K562 (cell line): ENCODE results near the gene MFSD6. TPM values are rescaled to one million over a fixed set of nuclear protein-coding genes. Genes with fewer than 3 reads are reported as not detected.

Experiments
- ATAC-seq: fragments of 200-7000 bp; cut with Tn5 transposase; 3 replicates; pipeline ENCODE4 v1.9.1; 2020; ENCODE audit warnings: moderate library complexity
- BruUV-seq: library from RNA; stranded (reverse); fragments of 400-500 nt; replicated peaks from 2 replicates; lab custom pipeline; 2021; lab: Mats Ljungman, UMichigan
- CTCF ChIA-PET: fragments of 300-600 bp; formaldehyde crosslinking; extraction: SDS; loops from one replicate; lab custom pipeline; 2021; ENCODE audit warnings: low intra/inter-chr PET ratio; lab: Yijun Ruan, JAX
- POLR2A ChIA-PET: fragments of 300-600, 350-650 bp; sonication (Branson Sonifier 250); formaldehyde crosslinking; extraction: SDS; loops from one replicate; lab custom pipeline; 2021; ENCODE audit warnings: antibody characterized with exemption, inconsistent platforms; lab: Yijun Ruan, JAX
- DNase-seq, 4 experiments: peaks; one replicate each; pipeline versions ENCODE4 v3.0.0 to v3.0.0-alpha.2; 2011 to 2018; ENCODE audit warnings: low spot score in 3 of 4, mixed read lengths in 3 of 4; ENCODE audit errors: extremely low read depth in 1 of 4
- FAIRE-seq: peaks from 2 replicates; lab custom pipeline; 2011; peaks lifted over from hg19 to GRCh38; lab: Jason Lieb, UNC
- H2AFZ ChIP-seq: 2 replicates; pipeline ENCODE4 v1.6.0; 2011; ENCODE audit warnings: low read depth, low read length, control low read depth, inconsistent platforms
- H3K27ac ChIP-seq: fragments of 200-600 bp; 3 replicates; pipeline ENCODE4 v1.8.0; 2011; ENCODE audit warnings: low read depth, mild to moderate bottlenecking, control low read depth, inconsistent platforms, low read length, moderate library complexity, mixed read lengths; ENCODE audit errors: extremely low read depth
- H3K27me3 ChIP-seq, 2 experiments: fragments of 300-600 bp in 1 of 2; 2 replicates in 1 of 2; 3 replicates in 1 of 2; pipeline versions ENCODE4 v1.6.0 to v1.8.0; 2011; ENCODE audit warnings: inconsistent platforms in 2 of 2, low read length in 2 of 2, mild to moderate bottlenecking in 1 of 2, mixed read lengths in 1 of 2, moderate library complexity in 1 of 2; ENCODE audit not compliant: control insufficient read depth in 2 of 2, insufficient read depth in 2 of 2
- H3K36me3 ChIP-seq: fragments of 300-600 bp; 3 replicates; pipeline ENCODE4 v1.8.0; 2011; ENCODE audit warnings: mild to moderate bottlenecking, low read length, inconsistent platforms; ENCODE audit not compliant: control insufficient read depth, insufficient read depth
- H3K4me1 ChIP-seq, 2 experiments: fragments of 200-600 bp in 1 of 2; replicated peaks in 1 of 2; 2 replicates in 1 of 2; 3 replicates in 1 of 2; pipeline versions ENCODE4 v1.5.1 to v1.8.0; 2011; ENCODE audit warnings: inconsistent platforms in 2 of 2, low read length in 2 of 2, mild to moderate bottlenecking in 1 of 2, mixed read lengths in 1 of 2, moderate library complexity in 1 of 2; ENCODE audit not compliant: control insufficient read depth in 2 of 2, insufficient read depth in 2 of 2
- H3K4me2 ChIP-seq: 2 replicates; pipeline ENCODE4 v1.6.1; 2011; ENCODE audit warnings: low read length, control low read depth, inconsistent platforms, mixed read lengths; ENCODE audit not compliant: insufficient read depth
- H3K4me3 ChIP-seq: fragments of 200-600 bp; sonication (generic), shearing (Covaris generic); 2 replicates; pipeline ENCODE4 v1.5.1; 2016; ENCODE audit warnings: control low read depth, inconsistent platforms
- H3K79me2 ChIP-seq: fragments of 200-600 bp; 3 replicates; pipeline ENCODE4 v1.8.0; 2011; ENCODE audit warnings: low read length, inconsistent platforms; ENCODE audit not compliant: control insufficient read depth, insufficient read depth
- H3K9ac ChIP-seq, 2 experiments: 2 replicates each; pipeline versions ENCODE4 v1.6.0 to v1.6.1; 2011; ENCODE audit warnings: low read depth in 2 of 2, low read length in 2 of 2, control low read depth in 1 of 2, inconsistent platforms in 1 of 2, mild to moderate bottlenecking in 1 of 2, mixed read lengths in 1 of 2; ENCODE audit not compliant: insufficient read depth in 1 of 2
- H3K9me1 ChIP-seq: one replicate; pipeline ENCODE4 v1.6.0; 2011; ENCODE audit warnings: inconsistent platforms, mild to moderate bottlenecking, low read length, moderate library complexity; ENCODE audit not compliant: control insufficient read depth, insufficient read depth
- H3K9me3 ChIP-seq: replicated peaks from 2 replicates; pipeline ENCODE4 v1.5.1; 2011; ENCODE audit warnings: low read depth, low read length, inconsistent platforms; ENCODE audit not compliant: control insufficient read depth, insufficient read depth
- H4K20me1 ChIP-seq: replicated peaks from 2 replicates; pipeline ENCODE4 v1.6.1; 2011; ENCODE audit warnings: low read length, inconsistent platforms, mixed read lengths; ENCODE audit not compliant: control insufficient read depth, insufficient read depth
- ARHGAP35 ChIP-seq: fragments of 450-650 bp; IDR thresholded peaks from 2 replicates; pipeline ENCODE4 v1.6.1; 2018; ENCODE audit not compliant: partially characterized antibody
- CHAMP1 ChIP-seq: fragments of 450-650 bp; IDR thresholded peaks from 2 replicates; pipeline ENCODE4 v1.6.1; 2016; ENCODE audit warnings: mild to moderate bottlenecking
- CXXC5 ChIP-seq: fragments of 250-450 bp; sonication (Bioruptor Pico); IDR thresholded peaks from 2 replicates; pipeline ENCODE4 v1.8.0; 2022; ENCODE audit warnings: inconsistent platforms, mild to moderate bottlenecking, moderate library complexity
- IRF9 ChIP-seq: fragments of 450-650 bp; IDR thresholded peaks from 2 replicates; pipeline ENCODE4 v1.6.1; 2016; ENCODE audit warnings: missing biosample characterization, missing genetic modification characterization
- RB1 ChIP-seq: fragments of 450-650 bp; IDR thresholded peaks from 2 replicates; pipeline ENCODE4 v1.6.1; 2017; ENCODE audit warnings: low read depth, mild to moderate bottlenecking
- SRSF1 ChIP-seq: fragments of 200-400 bp; formaldehyde crosslinking; IDR thresholded peaks from 2 replicates; pipeline ENCODE4 v1.6.1; 2017; ENCODE audit warnings: mild to moderate bottlenecking, low read depth, low read length, moderate library complexity
- ZNF133 ChIP-seq: fragments of 250-450 bp; sonication (Bioruptor Pico); IDR thresholded peaks from 2 replicates; pipeline ENCODE4 v1.4.0; 2020; ENCODE audit warnings: mild to moderate bottlenecking
- ZNF274 ChIP-seq: IDR thresholded peaks from 2 replicates; pipeline ENCODE4 v1.6.1; 2011; ENCODE audit warnings: low read depth, mild to moderate bottlenecking, low read length, moderate library complexity, borderline replicate concordance
- ZNF407 ChIP-seq: fragments of 450-650 bp; IDR thresholded peaks from 2 replicates; pipeline ENCODE4 v1.6.1; 2016; ENCODE audit warnings: low read depth
- ZNF586 ChIP-seq: fragments of 450-650 bp; formaldehyde crosslinking; conservative IDR thresholded peaks from 2 replicates; pipeline ENCODE4 v1.4.0; 2020; ENCODE audit warnings: mild to moderate bottlenecking, moderate library complexity
- WGBS: fragments of 100-300 bp; shearing (Covaris generic); methylation state at CpG from one replicate; pipeline ENCODE4 v1.1.6; 2016; ENCODE audit warnings: low coverage, mixed read lengths; ENCODE audit not compliant: insufficient coverage; ENCODE audit errors: missing lambda C conversion rate; 5-methylcytosine and 5-hydroxymethylcytosine counted together
- in situ Hi-C: fragments of 300-500 bp; cut with MboI; formaldehyde crosslinking; loops from 4 replicates; pipeline ENCODE4 v1.15.0; 2018; ENCODE audit warnings: inconsistent platforms, mixed read lengths
- intact Hi-C: fragments of 100-400 bp; cut with micrococcal nuclease; formaldehyde crosslinking; loops from 2 replicates; pipeline ENCODE4 v1.14.2; 2022
- polyA plus RNA-seq, 8 experiments: library from polyadenylated mRNA; depleted of rRNA in 4 of 8; stranded (reverse) in 5 of 8; unstranded in 3 of 8; fragments of >200 nt; fragmentation: Nextera tagmentation in 2 of 8; fragmentation: Illumina TruSeq in 1 of 8; extraction: Ambion mirVana in 2 of 8; extraction: Trizol in 1 of 8; gene quantifications; 2 replicates each; pipeline versions ENCODE4 v1.2.1 to v1.2.3, GENCODE V29; 2011 to 2014; ENCODE audit warnings: inconsistent platforms in 1 of 8, missing spikeins in 1 of 8
- total RNA-seq, 7 experiments: library from RNA; depleted of rRNA in 6 of 7; stranded (reverse); fragments of >200 nt in 6 of 7; fragmentation: Illumina TruSeq in 2 of 7; extraction: Trizol in 2 of 7; gene quantifications; 2 replicates each; pipeline versions ENCODE4 v1.2.1 to v1.2.3, GENCODE V29; 2011 to 2021; ENCODE audit warnings: low replicate concordance in 1 of 7

MFSD6 gene
- total and polyA plus RNA-seq, 9 of the 15 experiments (the other 6 are each of a cell fraction or from before 2014, with no cell fraction given) = 1.1 to 7.9 (median 4.4) TPM

- ATAC-seq (no peak), DNase-seq (no peak), FAIRE-seq (no peak)
- WGBS = 88% methylated on average over 4 of the region's 4 CpGs
- Histone ChIP-seq H3K9ac (no peak overlapping the region), H3K79me2 (no peaks in the 10 kb centered on the region), H2AFZ (no peak overlapping the region), H3K4me1 (no peaks in the 10 kb centered on the region; a peak in 2 of 5 replicates), H3K4me3 (no peak overlapping the region), H4K20me1 (no peaks in the 10 kb centered on the region), H3K9me3 (no peaks in the 10 kb centered on the region), H3K4me2 (no peak overlapping the region), H3K27ac (no peak overlapping the region), H3K9me1 (no peaks in the 10 kb centered on the region), H3K36me3 (no peaks in the 10 kb centered on the region; the same call in 2 of the 3 replicates), H3K27me3 (no peaks in the 10 kb centered on the region)
- POLR2A ChIA-PET = interaction anchor here (1.1 kb wide), 1 partner anchor 188 kb away, joined by 3 read pairs; the partner anchor contains the start of gene HIBCH
- intact Hi-C loops = loop anchor here (5.0 kb wide), 1 partner anchor 420 kb away; no protein-coding TSS in a partner anchor
- CTCF ChIA-PET = interaction anchor here (1.1 kb wide), 1 partner anchor 418 kb away, joined by 3 read pairs; no protein-coding TSS in a partner anchor
- in situ Hi-C loops = loop anchor here (10.0 kb wide), 1 partner anchor 422 kb away; no protein-coding TSS in a partner anchor
- BruUV-seq = no TSS peak
- no peak for TF ChIP-seq ZNF274
- TF ChIP-seq SRSF1 = no peak
- no peak for TF ChIP-seq ARHGAP35
- TF ChIP-seq ZNF133 (CRISPR knock-in tag) = no peak
- TF ChIP-seq CXXC5 (CRISPR knock-in tag) = no peak
- TF ChIP-seq CHAMP1 = no peak
- no peak for TF ChIP-seq RB1
- TF ChIP-seq IRF9 (tag) = no peak
- no peak for TF ChIP-seq ZNF586 (CRISPR knock-in tag)
- TF ChIP-seq ZNF407 = no peak
These were observed 99.0 kb downstream of the MFSD6 start for GRCh38 chr2:190507135-190507534.
